H9 (cell line): ENCODE data around the gene GPC3. TPM values are rescaled to one million over a fixed set of nuclear protein-coding genes. Genes with fewer than 3 reads are reported as not detected.
A peak's percentile ranks its signal among the peaks of the same experiment; 100 is the strongest.

Experiments used
- DNase-seq: peaks from one replicate; pipeline ENCODE4 v3.0.0-alpha.2; 2017
- H2AFZ ChIP-seq: one replicate; pipeline ENCODE4 v1.6.1; 2013; ENCODE audit warnings: mild to moderate bottlenecking, low read length, control low read depth, moderate library complexity
- H2AK5ac ChIP-seq: 2 replicates; pipeline ENCODE4 v1.6.1; 2013; ENCODE audit warnings: low read length, control low read depth, mixed read lengths; ENCODE audit not compliant: insufficient read length
- H2BK120ac ChIP-seq: one replicate; pipeline ENCODE4 v1.6.1; 2013; ENCODE audit warnings: low read depth, mild to moderate bottlenecking, low read length, control low read depth, inconsistent platforms; ENCODE audit not compliant: poor library complexity, severe bottlenecking
- H2BK12ac ChIP-seq: 2 replicates; pipeline ENCODE4 v1.6.1; 2013; ENCODE audit warnings: low read length, control low read depth, mixed read lengths, low read depth; ENCODE audit not compliant: insufficient read length
- H2BK15ac ChIP-seq: 2 replicates; pipeline ENCODE4 v1.6.1; 2013; ENCODE audit warnings: low read depth, low read length, control low read depth
- H2BK20ac ChIP-seq: one replicate; pipeline ENCODE4 v1.6.1; 2013; ENCODE audit warnings: low read depth, mild to moderate bottlenecking, low read length, control low read depth, inconsistent platforms; ENCODE audit not compliant: poor library complexity, severe bottlenecking
- H2BK5ac ChIP-seq: 2 replicates; pipeline ENCODE4 v1.6.1; 2013; ENCODE audit warnings: low read length, control low read depth, mixed read lengths; ENCODE audit not compliant: insufficient read length
- H3K14ac ChIP-seq: 2 replicates; pipeline ENCODE4 v1.6.1; 2013; ENCODE audit warnings: low read length, control low read depth; ENCODE audit not compliant: insufficient read depth
- H3K18ac ChIP-seq: 2 replicates; pipeline ENCODE4 v1.6.1; 2013; ENCODE audit warnings: low read depth, mild to moderate bottlenecking, mixed read lengths, low read length, control low read depth; ENCODE audit not compliant: insufficient read length
- H3K23ac ChIP-seq: 2 replicates; pipeline ENCODE4 v1.6.1; 2013; ENCODE audit warnings: low read length, control low read depth, mixed read lengths, low read depth; ENCODE audit not compliant: insufficient read length
- H3K23me2 ChIP-seq: 2 replicates; pipeline ENCODE4 v1.6.1; 2013; ENCODE audit warnings: low read depth, mild to moderate bottlenecking, mixed read lengths, low read length, control low read depth; ENCODE audit not compliant: insufficient read length, poor library complexity, severe bottlenecking
- H3K27ac ChIP-seq: 2 replicates; pipeline ENCODE4 v1.5.1; 2013; ENCODE audit warnings: low read length, control low read depth, mixed read lengths, low read depth; ENCODE audit not compliant: insufficient read length
- H3K27me3 ChIP-seq: 2 replicates; pipeline ENCODE4 v1.6.1; 2013; ENCODE audit warnings: low read length, control low read depth, inconsistent platforms; ENCODE audit not compliant: insufficient read depth
- H3K4ac ChIP-seq: 2 replicates; pipeline ENCODE4 v1.6.1; 2013; ENCODE audit warnings: low read depth, mild to moderate bottlenecking, control low read depth, inconsistent platforms, low read length, moderate library complexity
- H3K4me1 ChIP-seq: 2 replicates; pipeline ENCODE4 v1.6.1; 2013; ENCODE audit warnings: low read length, control low read depth, inconsistent platforms; ENCODE audit not compliant: insufficient read depth
- H3K4me2 ChIP-seq: 2 replicates; pipeline ENCODE4 v1.6.1; 2013; ENCODE audit warnings: low read length, control low read depth, mixed read lengths; ENCODE audit not compliant: insufficient read length, insufficient read depth
- H3K56ac ChIP-seq: 2 replicates; pipeline ENCODE4 v1.6.1; 2013; ENCODE audit warnings: low read depth, mild to moderate bottlenecking, mixed read lengths, low read length, control low read depth; ENCODE audit not compliant: insufficient read length
- H3K79me1 ChIP-seq: 2 replicates; pipeline ENCODE4 v1.6.1; 2013; ENCODE audit warnings: low read depth, mild to moderate bottlenecking, moderate library complexity, low read length, control low read depth, inconsistent platforms; ENCODE audit not compliant: insufficient read depth, poor library complexity, severe bottlenecking
- H3K79me2 ChIP-seq: 2 replicates; pipeline ENCODE4 v1.6.1; 2013; ENCODE audit warnings: low read length, control low read depth, inconsistent platforms; ENCODE audit not compliant: insufficient read depth
- H3K9ac ChIP-seq: 2 replicates; pipeline ENCODE4 v1.6.1; 2013; ENCODE audit warnings: low read length, control low read depth, mixed read lengths; ENCODE audit not compliant: insufficient read length; ENCODE audit errors: extremely low read depth
- H3K9me3 ChIP-seq: one replicate; pipeline ENCODE4 v1.6.1; 2013; ENCODE audit warnings: low read depth, low read length, inconsistent platforms; ENCODE audit not compliant: control insufficient read depth
- H3T11ph ChIP-seq: one replicate; pipeline ENCODE4 v1.6.1; 2013; ENCODE audit warnings: mild to moderate bottlenecking, low read length, control low read depth, inconsistent platforms
- H4K20me1 ChIP-seq: one replicate; pipeline ENCODE4 v1.6.1; 2013; ENCODE audit not compliant: control insufficient read depth, insufficient read length, insufficient read depth
- H4K5ac ChIP-seq: 2 replicates; pipeline ENCODE4 v1.6.1; 2013; ENCODE audit warnings: low read depth, mild to moderate bottlenecking, mixed read lengths, low read length, control low read depth; ENCODE audit not compliant: insufficient read length
- H4K8ac ChIP-seq: replicated peaks from 2 replicates; pipeline ENCODE4 v1.6.1; 2013; ENCODE audit warnings: low read length, control low read depth, mixed read lengths, low read depth; ENCODE audit not compliant: insufficient read length
- H4K91ac ChIP-seq: 2 replicates; pipeline ENCODE4 v1.6.1; 2013; ENCODE audit warnings: low read depth, mild to moderate bottlenecking, moderate library complexity, mixed read lengths, low read length, control low read depth; ENCODE audit not compliant: insufficient read length
- H3K27ac Mint-ChIP-seq, 3 experiments: 2 replicates in 2 of 3; 3 replicates in 1 of 3; pipeline ENCODE4 v1.8.0; 2020 to 2021; ENCODE audit warnings: mixed read lengths in 3 of 3, mild to moderate bottlenecking in 1 of 3, moderate library complexity in 1 of 3
- H3K27me3 Mint-ChIP-seq: 2 replicates; pipeline ENCODE4 v1.8.0; 2021; ENCODE audit warnings: low read depth, mild to moderate bottlenecking, moderate library complexity, mixed read lengths
- H3K36me3 Mint-ChIP-seq, 3 experiments: 2 replicates in 2 of 3; 3 replicates in 1 of 3; pipeline ENCODE4 v1.8.0; 2020 to 2021; ENCODE audit warnings: low read depth in 3 of 3, mixed read lengths in 3 of 3; ENCODE audit not compliant: insufficient read depth in 1 of 3
- H3K4me1 Mint-ChIP-seq, 2 experiments: 2 replicates each; pipeline ENCODE4 v1.8.0; 2020; ENCODE audit warnings: mixed read lengths in 2 of 2
- H3K4me3 Mint-ChIP-seq, 2 experiments: 2 replicates in 1 of 2; 3 replicates in 1 of 2; pipeline ENCODE4 v1.8.0; 2020 to 2021; ENCODE audit warnings: mild to moderate bottlenecking in 2 of 2, mixed read lengths in 2 of 2, moderate library complexity in 1 of 2
- H3K9me3 Mint-ChIP-seq, 2 experiments: 2 replicates in 1 of 2; 3 replicates in 1 of 2; pipeline ENCODE4 v1.8.0; 2020; ENCODE audit warnings: mild to moderate bottlenecking in 2 of 2, mixed read lengths in 2 of 2, moderate library complexity in 1 of 2
- CTCF ChIP-seq: fragments of 200-600 bp; sonication (generic); conservative IDR thresholded peaks from 3 replicates; pipeline ENCODE4 v1.8.0; 2021; ENCODE audit warnings: antibody characterized with exemption, mild to moderate bottlenecking
- WGBS: extraction: QIAGEN DNeasy Blood & Tissue Kit; methylation state at CpG from one replicate; pipeline ENCODE4 v1.1.7; 2013; ENCODE audit warnings: missing lambda C conversion rate, low lambda C conversion rate, mixed read lengths; ENCODE audit not compliant: insufficient read length; ENCODE audit errors: extremely low coverage; 5-methylcytosine and 5-hydroxymethylcytosine counted together
- total RNA-seq: library from RNA; stranded (reverse); gene quantifications from 2 replicates; pipeline ENCODE4 v1.2.1, GENCODE V29; 2021

GPC3 gene
- total RNA-seq, 1 experiment from 2014 or later = 108 TPM

- Histone ChIP-seq H3K9me3 (no peaks in the 10 kb centered on the region), H2BK12ac (no peak overlapping the region), H3K23ac (no peak overlapping the region), H3K79me2 (no peaks in the 10 kb centered on the region), H3K9ac (no peak overlapping the region), H3K79me1 (no peaks in the 10 kb centered on the region), H3K27ac (no peak overlapping the region), H4K91ac (no peak overlapping the region), H2BK20ac (no peak overlapping the region), H4K20me1 (no peaks in the 10 kb centered on the region), H2BK15ac (no peak overlapping the region), H2BK5ac (no peak overlapping the region), H3K4ac (no peak overlapping the region), H3K4me2 (no peak overlapping the region), H3T11ph (no peak overlapping the region), H2BK120ac (no peak overlapping the region), H3K23me2 (no peaks in the 10 kb centered on the region), H3K27me3 (no peaks in the 10 kb centered on the region), H3K4me1 (no peaks in the 10 kb centered on the region; the same call in 1 of the 2 replicates), H4K8ac (no peak overlapping the region), H2AFZ (no peak overlapping the region), H4K5ac (no peak overlapping the region), H3K14ac (no peak overlapping the region), H3K56ac (no peak overlapping the region), H3K18ac (no peak overlapping the region), H2AK5ac (no peak overlapping the region)
- no peak for DNase-seq
- no peaks in the 10 kb centered on the region for H3K27me3 Mint-ChIP-seq
- peak overlapping the region in 1 of 3 experiments; percentile 32; a peak in 1 of 7 replicates for H3K27ac Mint-ChIP-seq
- no peak for TF ChIP-seq CTCF
- peaks cover 36 to 61% of the 10 kb centered on the region in 2 experiments for H3K4me1 Mint-ChIP-seq
- peaks cover 4 to 17% (median 4%) of the 10 kb centered on the region in 3 experiments; a peak in 6 of 7 replicates for H3K36me3 Mint-ChIP-seq
- H3K4me3 Mint-ChIP-seq = no peak overlapping the region
- no CpG with 5 or more reads among the region's 4 CpGs for WGBS
- H3K9me3 Mint-ChIP-seq = no peaks in the 10 kb centered on the region
Measured at GRCh38 chrX:133973704-133974103, 11.7 kb downstream of the GPC3 start.
